Measurements from ENCODE around the gene AAMDC.
"Not testable (repeated sequence)": the region's sequence is repeated elsewhere in the genome, so short reads cannot be mapped to it uniquely, and the experiment has no call there.

The AAMDC gene

DNA sequence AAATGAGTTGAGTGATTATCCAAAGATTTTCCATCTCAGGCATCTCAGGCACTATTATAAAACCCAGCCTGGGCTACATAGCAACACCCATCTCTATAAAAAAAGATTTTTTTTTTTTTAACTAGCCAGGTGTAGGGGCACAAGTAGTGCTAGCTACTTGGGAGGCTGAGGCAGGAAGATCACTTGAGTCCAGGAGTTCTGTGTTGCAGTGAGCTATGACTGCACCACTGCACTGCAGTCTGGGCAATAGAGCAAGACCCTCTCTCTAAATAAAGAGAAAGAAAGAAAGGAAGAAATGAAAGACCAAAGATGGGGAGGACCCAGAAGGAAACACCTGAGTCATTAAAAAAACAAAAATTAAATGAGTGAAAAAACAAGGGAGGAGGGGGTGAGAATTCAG, 14.5 kb upstream of the AAMDC start:
- Mint-ChIP-seq H3K4me3 (no peak overlapping the region), H3K4me1 (peaks cover 41% of the 10 kb centered on the region), H3K9me3 (no peaks in the 10 kb centered on the region), H3K36me3 (peaks cover 11% of the 10 kb centered on the region), H3K27ac (peak overlapping the region; percentile 13)
- no peak for ATAC-seq
- no peak for DNase-seq (ENCODE audit: low spot score in 2 of 2)

DNA sequence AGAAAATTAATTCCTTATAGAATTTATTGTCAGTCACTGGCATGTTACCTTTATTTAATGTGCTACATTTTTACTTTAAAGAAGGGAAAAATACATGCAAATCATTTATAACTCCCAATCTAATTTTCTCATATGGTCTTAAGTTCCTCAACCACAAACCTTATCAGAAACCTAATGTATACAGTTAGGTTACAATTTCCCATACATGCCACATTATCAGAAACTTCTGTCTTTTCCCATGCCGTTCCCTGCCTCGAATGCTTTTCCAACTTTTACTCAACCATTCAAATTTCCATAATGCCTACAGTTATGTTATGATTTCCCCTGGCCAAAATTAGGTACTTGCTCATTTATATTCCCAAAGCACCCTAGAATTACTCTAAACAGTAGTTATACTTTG, 14.0 kb upstream of the AAMDC start:
- no peak for DNase-seq (ENCODE audit: low spot score in 2 of 2)
- Mint-ChIP-seq H3K36me3 (peaks cover 16% of the 10 kb centered on the region), H3K9me3 (no peaks in the 10 kb centered on the region), H3K4me1 (peaks cover 44% of the 10 kb centered on the region), H3K27ac (peak overlapping the region; percentile 17), H3K4me3 (no peak overlapping the region)
- no peak for ATAC-seq

DNA sequence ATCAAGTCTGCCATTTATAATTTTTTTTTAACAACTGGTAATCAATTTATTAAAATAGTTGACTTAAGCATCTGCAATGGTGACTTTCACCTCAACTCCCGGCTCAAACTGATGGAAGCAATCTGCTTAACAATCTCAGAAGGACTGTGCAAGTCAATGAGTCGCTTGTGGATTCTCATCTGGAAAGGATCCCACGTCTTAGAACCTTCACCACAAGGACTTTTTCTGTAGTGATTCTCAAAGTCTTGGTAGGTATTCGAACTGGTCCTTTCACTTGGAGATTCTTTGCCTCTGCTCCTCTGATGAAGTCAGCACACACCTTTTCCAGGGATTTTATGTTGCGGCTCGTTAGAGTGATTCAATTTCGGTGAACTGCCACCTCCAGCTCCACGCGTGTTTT, 7.7 kb upstream of the AAMDC start:
- H3K4me3 Mint-ChIP-seq = no peak overlapping the region
- H3K9me3 Mint-ChIP-seq = peaks cover 4% of the 10 kb centered on the region
- no peak for DNase-seq (ENCODE audit: low spot score in 2 of 2)
- H3K27ac Mint-ChIP-seq = no peak overlapping the region
- H3K4me1 Mint-ChIP-seq = peaks cover 53% of the 10 kb centered on the region
- peaks cover 34% of the 10 kb centered on the region for H3K36me3 Mint-ChIP-seq
- ATAC-seq = no peak

DNA sequence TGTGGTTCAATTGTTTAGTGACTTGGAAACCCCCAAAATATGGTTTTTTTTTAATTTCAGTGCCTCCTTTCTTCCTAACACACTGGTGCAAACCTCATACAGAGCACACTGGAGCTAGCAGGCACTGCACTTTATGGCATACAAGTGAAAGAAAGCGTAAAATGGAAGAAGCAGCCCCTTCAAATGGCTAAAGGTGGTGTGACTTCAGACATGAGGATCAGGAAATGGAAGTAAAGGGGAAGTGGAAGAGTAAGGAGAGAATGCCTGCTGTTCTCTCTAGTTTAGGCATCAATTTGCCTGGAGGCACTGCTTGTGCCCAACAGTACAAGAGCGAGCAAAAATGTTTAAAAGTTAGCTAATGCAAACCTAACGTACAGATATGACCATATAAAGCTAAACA, 6.1 kb upstream of the AAMDC start:
- no peak for DNase-seq (ENCODE audit: low spot score in 2 of 2)
- Mint-ChIP-seq H3K4me1 (peaks cover 50% of the 10 kb centered on the region), H3K4me3 (no peak overlapping the region), H3K27ac (no peak overlapping the region), H3K9me3 (peaks cover 4% of the 10 kb centered on the region), H3K36me3 (peaks cover 43% of the 10 kb centered on the region)
- ATAC-seq = no peak

DNA sequence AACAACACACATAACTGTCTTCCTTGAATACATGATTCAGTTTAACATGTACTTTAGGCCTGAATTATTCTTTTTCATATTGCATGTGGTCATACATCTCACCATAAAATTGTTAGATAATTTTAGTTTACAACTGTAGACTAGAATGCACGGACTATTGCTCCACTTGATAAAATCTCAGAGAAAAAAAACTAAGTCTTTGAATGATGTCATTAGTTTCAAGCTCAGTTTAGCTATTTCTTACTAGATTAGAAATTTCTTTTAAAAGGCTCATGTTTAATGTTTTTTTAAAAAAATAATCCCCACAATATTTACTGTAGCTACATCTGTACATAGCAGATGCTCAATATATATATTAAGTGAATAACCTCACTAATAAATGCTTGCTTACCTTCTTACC, 5.5 kb upstream of the AAMDC start:
- peaks cover 4% of the 10 kb centered on the region for H3K9me3 Mint-ChIP-seq
- H3K4me1 Mint-ChIP-seq = peaks cover 44% of the 10 kb centered on the region
- H3K27ac Mint-ChIP-seq = no peak overlapping the region
- H3K4me3 Mint-ChIP-seq = no peak overlapping the region
- peaks cover 38% of the 10 kb centered on the region for H3K36me3 Mint-ChIP-seq
- no peak for ATAC-seq
- DNase-seq (ENCODE audit: low spot score in 2 of 2) = no peak

DNA sequence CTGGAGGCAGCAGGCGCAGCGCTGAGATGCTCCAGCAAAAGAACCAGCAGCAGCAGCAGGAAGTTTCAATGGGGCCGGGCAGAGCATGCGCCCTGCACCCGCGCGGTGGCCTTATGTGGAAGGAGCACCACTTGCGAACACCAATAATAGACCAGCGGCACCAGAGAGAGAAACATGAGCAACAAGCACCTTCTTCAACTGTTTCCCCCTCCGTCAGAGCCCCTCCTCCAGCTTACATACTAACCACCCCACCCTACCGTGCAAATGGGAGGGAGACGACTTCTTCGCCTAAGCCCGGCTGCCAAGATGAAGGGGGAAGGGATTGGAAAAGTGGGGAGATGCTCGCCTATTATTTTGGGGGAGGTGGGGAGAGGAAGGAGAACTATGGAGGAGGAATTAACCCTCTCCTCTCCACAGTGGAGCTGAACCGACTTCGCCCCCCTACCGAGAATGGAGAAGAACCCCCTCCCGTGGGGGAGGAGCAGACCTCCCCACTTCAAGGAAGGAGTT, 1.5 kb upstream of the AAMDC start:
- ATAC-seq (peak; percentile 80), DNase-seq (ENCODE audit: low spot score in 2 of 2) (peak; percentile 64 to 88)
- H3K4me1 Mint-ChIP-seq = peaks cover 35% of the 10 kb centered on the region
- peaks cover 4% of the 10 kb centered on the region for H3K9me3 Mint-ChIP-seq
- H3K4me3 Mint-ChIP-seq = peak overlapping the region; percentile 93
- H3K27ac Mint-ChIP-seq = peak overlapping the region; percentile 89
- peaks cover 9% of the 10 kb centered on the region for H3K36me3 Mint-ChIP-seq

DNA sequence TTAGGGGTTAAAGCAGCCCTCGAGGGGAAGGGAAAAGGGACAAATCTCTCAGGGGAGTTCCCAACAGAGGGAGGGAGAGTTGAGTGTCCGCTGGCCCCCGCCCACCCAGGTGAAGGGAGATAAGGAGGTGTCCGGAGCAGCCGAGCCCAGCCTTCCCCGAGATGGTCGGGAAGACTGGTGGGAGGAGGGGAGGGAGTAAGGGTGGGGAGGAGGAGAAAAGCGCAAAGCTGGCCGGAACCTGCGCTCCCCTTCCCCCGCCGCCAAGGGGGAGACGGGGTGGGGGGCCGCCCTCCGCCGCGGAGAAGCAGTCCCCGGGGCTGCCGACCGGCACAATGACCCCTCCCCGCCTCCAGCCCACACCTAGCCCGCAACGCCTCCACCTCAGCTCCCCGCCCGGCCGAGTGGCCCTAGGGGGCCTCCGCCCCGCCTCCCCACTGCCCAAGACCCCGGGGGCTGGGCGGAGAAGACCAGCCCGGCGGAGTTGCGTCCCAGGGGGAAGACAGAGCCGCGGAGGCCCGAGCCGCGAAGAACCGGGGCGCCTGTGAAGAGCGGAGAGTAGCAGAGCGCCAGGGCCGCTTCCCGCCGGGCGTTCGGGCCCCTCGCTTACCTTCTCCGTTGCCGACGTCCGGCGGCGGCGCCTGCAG, 901 bp upstream of the AAMDC start:
- Mint-ChIP-seq H3K27ac (peak overlapping the region; percentile 89), H3K4me1 (peaks cover 30% of the 10 kb centered on the region), H3K4me3 (peak overlapping the region; percentile 93), H3K9me3 (no peaks in the 10 kb centered on the region), H3K36me3 (peaks cover 9% of the 10 kb centered on the region)
- DNase-seq (ENCODE audit: low spot score in 2 of 2) (peak in 1 of 2 donors; percentile 77), ATAC-seq (peak; percentile 12)

DNA sequence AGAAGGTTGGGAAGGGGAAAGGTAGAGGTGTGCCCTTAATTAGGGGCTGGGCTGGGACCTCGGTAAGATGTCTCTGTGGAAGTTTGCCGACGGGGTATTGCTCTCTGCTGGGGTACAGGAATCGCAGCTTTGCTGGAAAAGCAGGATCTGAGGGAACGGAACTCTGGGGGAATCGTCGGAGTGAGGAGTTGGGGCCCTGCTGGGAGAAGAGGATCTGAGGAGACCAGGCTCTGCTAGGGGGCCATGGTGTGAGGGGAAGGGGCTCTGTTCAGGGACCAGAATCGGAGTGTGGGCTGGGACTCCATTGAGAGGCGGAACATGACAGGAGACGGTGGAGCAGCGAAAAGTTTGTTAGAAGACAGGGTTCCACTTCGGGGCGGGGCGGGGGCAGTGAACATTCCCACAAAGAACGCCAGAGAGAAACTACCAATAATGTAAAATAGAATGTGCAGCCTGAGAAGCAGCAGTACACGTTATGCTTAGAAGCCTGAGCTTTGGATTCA, 456 bp downstream of the AAMDC start:
- peak in 1 of 2 donors; percentile 3 for DNase-seq (ENCODE audit: low spot score in 2 of 2)
- H3K4me3 Mint-ChIP-seq = peak overlapping the region; percentile 93
- H3K9me3 Mint-ChIP-seq = no peaks in the 10 kb centered on the region
- H3K27ac Mint-ChIP-seq = peak overlapping the region; percentile 89
- no peak for ATAC-seq
- peaks cover 9% of the 10 kb centered on the region for H3K36me3 Mint-ChIP-seq
- H3K4me1 Mint-ChIP-seq = peaks cover 24% of the 10 kb centered on the region

DNA sequence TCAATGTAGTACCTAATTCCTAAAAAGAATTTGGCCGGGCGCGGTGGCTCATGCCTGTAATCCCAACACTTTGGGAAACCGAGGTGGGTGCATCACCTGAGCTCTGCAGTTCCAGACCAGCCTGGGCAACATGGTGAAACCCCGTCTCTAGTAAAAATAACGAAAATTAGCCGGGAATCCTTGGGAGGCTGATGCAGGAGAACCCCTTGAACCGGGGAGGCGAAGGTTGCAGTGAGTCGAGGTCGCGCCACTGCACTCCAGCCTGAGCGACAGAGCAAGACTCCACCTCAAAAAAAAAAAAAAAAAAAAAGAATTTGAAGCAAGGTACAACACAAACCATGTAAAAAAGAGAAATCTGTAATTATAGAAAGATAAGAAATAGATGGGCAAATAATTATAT, 1.2 kb downstream of the AAMDC start:
- Mint-ChIP-seq H3K4me1 (peaks cover 19% of the 10 kb centered on the region), H3K4me3 (peak overlapping the region; percentile 93)
- DNase-seq (ENCODE audit: low spot score in 2 of 2); H3K9me3 Mint-ChIP-seq; H3K36me3 Mint-ChIP-seq; H3K27ac Mint-ChIP-seq; ATAC-seq: not testable (repeated sequence)

DNA sequence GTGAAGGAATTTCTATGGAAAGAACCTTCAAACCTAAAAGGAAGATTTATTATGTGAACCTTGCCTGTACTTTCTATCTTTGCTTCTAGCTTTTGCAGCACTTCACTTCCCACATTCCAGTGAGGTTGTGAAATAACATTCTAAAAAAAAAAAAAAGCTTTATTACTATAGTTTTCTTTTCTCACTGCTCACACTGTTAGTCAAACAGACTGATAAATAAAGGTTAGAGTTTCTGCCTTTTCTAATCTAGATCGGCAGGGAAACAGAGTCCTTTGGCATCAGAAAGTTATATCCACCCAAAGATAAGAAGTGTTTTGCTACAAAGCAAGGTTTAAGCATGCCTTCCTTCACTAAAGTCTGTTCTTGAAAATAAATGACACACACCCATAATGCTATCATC, 2.8 kb downstream of the AAMDC start:
- no peak overlapping the region for H3K4me3 Mint-ChIP-seq
- peaks cover 11% of the 10 kb centered on the region for H3K4me1 Mint-ChIP-seq
- no peak overlapping the region for H3K27ac Mint-ChIP-seq
- no peak for ATAC-seq
- no peak for DNase-seq (ENCODE audit: low spot score in 2 of 2)
- H3K9me3 Mint-ChIP-seq = no peaks in the 10 kb centered on the region
- peaks cover 9% of the 10 kb centered on the region for H3K36me3 Mint-ChIP-seq

DNA sequence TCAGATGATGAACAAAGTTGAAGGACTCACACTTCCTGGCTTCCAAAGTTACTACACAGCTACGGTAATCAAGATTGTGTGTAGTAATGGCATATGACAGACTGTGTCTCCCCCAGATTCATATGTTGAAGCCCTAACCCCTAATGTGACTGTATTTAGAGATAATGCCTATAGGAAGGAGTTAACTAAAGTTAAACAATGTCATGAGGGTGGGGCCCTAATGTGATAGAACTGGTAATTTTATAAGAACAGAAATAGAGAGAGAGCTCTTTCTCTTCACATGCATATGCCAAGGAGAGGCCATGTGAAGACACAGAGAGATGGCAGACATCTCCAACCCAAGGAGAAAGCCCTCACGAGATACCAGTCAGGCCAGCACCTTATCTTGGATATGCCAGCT, 8.0 kb downstream of the AAMDC start:
- H3K4me1 Mint-ChIP-seq = no peaks in the 10 kb centered on the region
- H3K9me3 Mint-ChIP-seq = no peaks in the 10 kb centered on the region
- ATAC-seq (no peak), DNase-seq (ENCODE audit: low spot score in 2 of 2) (no peak)
- H3K36me3 Mint-ChIP-seq = no peaks in the 10 kb centered on the region
- H3K27ac Mint-ChIP-seq = no peak overlapping the region
- no peak overlapping the region for H3K4me3 Mint-ChIP-seq

DNA sequence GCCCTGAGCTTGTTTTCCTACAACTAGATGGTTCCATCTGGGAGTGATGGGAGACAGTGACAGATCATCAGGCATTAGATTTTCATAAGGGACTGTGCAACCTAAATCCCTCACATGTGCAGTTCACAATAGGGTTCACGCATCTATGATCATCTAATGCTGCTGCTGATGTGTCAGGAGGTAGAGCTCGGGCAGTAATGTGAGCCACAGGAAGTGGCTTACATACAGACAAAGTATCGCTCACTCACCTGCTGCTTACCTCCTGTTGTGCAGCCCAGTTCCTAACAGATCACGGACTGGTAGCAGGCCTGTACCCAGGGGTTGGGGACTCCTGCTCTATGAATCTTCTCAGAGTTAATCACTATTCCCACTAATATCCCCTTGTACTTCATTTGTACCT, 12.4 kb downstream of the AAMDC start:
- H3K4me3 Mint-ChIP-seq = no peak overlapping the region
- no peaks in the 10 kb centered on the region for H3K4me1 Mint-ChIP-seq
- H3K36me3 Mint-ChIP-seq = no peaks in the 10 kb centered on the region
- DNase-seq (ENCODE audit: low spot score in 2 of 2) (no peak), ATAC-seq (peak; percentile 80)
- H3K27ac Mint-ChIP-seq = no peak overlapping the region
- no peaks in the 10 kb centered on the region for H3K9me3 Mint-ChIP-seq

DNA sequence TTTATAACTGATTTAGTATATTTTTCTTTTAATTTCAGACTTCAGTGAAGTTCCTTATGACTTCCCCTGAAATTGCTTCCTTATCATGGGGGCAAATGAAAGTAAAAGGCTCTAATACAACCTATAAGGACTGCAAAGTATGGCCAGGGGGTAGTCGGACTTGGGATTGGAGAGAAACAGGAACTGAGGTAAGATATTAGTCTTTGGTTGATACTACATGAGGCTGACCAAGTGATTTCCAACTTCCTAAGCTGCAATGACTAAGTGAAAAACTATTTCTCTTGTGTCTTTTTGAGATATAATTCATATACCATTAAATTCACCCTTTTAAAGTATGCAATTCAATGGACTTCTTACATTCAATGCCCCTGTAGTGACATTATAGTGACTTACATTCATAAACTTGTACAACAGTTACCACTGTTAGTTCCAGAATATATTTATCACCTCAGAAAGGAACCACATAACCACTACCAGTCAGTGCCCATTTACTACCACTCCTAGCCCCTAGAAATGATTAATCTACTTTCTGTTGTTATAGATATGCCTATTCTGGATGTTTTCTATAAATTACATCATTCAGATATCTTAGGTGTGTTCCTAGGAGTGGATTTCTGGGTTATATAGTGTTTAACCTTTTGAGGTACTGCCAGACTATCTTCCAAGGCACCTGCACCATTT, 21.6 kb downstream of the AAMDC start:
- no peak for DNase-seq (ENCODE audit: low spot score in 2 of 2)
- no peak overlapping the region for H3K4me3 Mint-ChIP-seq
- H3K9me3 Mint-ChIP-seq = peaks cover 11% of the 10 kb centered on the region
- H3K36me3 Mint-ChIP-seq = no peaks in the 10 kb centered on the region
- peak; percentile 70 for ATAC-seq
- no peaks in the 10 kb centered on the region for H3K4me1 Mint-ChIP-seq
- H3K27ac Mint-ChIP-seq = no peak overlapping the region

DNA sequence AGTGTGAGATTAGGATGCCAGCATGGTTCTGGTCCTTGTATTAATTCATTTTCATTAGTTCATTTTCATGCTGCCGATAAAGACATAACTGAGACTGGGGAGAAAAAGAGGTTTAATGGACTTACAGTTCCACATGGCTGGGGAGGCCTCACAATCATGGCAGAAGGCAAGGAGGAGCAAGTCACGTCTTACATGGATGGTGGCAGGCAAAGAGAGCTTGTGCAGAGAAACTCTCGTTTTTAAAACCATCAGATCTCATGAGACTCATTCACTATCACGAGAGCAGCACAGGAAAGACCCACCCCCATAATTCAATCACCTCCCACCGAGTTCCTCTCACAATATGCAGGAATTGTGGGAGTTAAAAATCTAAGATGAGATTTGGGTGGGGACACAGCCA, 22.8 kb downstream of the AAMDC start:
- not testable (repeated sequence) for ATAC-seq; DNase-seq (ENCODE audit: low spot score in 2 of 2); H3K27ac Mint-ChIP-seq; H3K4me3 Mint-ChIP-seq; H3K4me1 Mint-ChIP-seq; H3K36me3 Mint-ChIP-seq
- peaks cover 11% of the 10 kb centered on the region for H3K9me3 Mint-ChIP-seq

DNA sequence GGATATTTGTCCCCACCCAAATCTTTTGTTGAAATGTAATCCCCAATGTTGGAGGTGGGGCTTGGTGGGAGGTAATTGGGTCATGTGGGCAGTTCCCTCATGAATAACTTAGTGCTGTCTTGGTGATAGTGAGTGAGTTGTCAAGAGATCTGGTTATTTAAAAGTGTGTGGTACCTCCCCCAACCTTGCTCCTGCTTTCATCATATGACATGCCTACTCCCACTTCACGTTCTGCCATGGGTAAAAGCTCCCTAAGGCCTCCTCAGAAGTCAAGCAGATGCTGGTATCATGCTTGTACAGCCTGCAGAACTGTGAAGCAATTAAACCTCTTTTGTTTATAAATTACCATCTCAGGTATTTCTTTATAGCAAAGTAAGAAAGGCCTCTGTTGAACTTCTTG, 30.6 kb downstream of the AAMDC start:
- Mint-ChIP-seq H3K9me3 (peaks cover 4% of the 10 kb centered on the region), H3K27ac (no peak overlapping the region), H3K4me3 (no peak overlapping the region), H3K4me1 (no peaks in the 10 kb centered on the region), H3K36me3 (no peaks in the 10 kb centered on the region)
- ATAC-seq (no peak), DNase-seq (ENCODE audit: low spot score in 2 of 2) (no peak)

DNA sequence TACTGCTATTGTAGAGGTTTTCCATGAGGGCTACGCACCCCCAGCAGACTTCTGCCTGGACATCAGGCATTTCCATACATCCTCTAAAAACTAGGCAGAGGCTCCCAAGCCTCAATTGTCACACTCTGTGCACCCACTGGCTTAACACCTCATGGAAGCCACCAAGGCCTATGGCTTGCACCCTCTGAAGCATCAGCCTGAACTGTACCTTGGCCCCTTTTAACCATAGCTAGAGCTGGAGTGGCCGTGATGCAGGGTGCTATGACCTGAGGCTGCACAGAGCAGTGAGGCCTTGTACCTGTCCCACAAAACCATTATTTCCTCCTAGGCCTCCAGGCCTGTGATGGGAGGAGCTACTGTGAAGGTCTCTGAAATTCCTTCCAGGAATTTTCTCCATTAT, 33.9 kb downstream of the AAMDC start:
- Mint-ChIP-seq H3K36me3 (no peaks in the 10 kb centered on the region), H3K9me3 (peaks cover 4% of the 10 kb centered on the region), H3K27ac (no peak overlapping the region), H3K4me3 (no peak overlapping the region), H3K4me1 (no peaks in the 10 kb centered on the region)
- no peak for ATAC-seq
- DNase-seq (ENCODE audit: low spot score in 2 of 2) = no peak

Data from stimulated activated effector memory CD8-positive, alpha-beta T cell treated with anti-CD3 and anti-CD28 coated beads, Interleukin-12 subunit alpha, Interleukin-12 subunit beta, amount 100 ng/mL, for 72 hours (primary cell).